ENCODE results near the gene ZMAT3.

- TF ChIP-seq GATA3 (IDR thresholded peaks at IDR 0.05; ENCODE audit: low read depth, low read length) (no peak), GATA2 (IDR thresholded peaks at IDR 0.05; ENCODE audit: low read depth, low read length) (no peak)
Measured at GRCh38 chr3:179091113-179091512, 19.5 kb upstream of the ZMAT3 start.

Measured in SH-SY5Y (cell line).